ENCODE data around the gene KCMF1.

KCMF1 gene

GRCh38 chr2:84969511-84970209 lies 1.3 kb upstream of the KCMF1 start:
- no peak for TF ChIP-seq CTCF (IDR thresholded peaks at IDR 0.05; ENCODE audit: borderline replicate concordance, insufficient read depth, low read depth, low read length)
- peak overlapping the region; percentile 75 for H3K4me3 ChIP-seq (ENCODE audit: low read depth, low read length)

- no peak for TF ChIP-seq CTCF (IDR thresholded peaks at IDR 0.05; ENCODE audit: borderline replicate concordance, insufficient read depth, low read depth, low read length)
- H3K4me3 ChIP-seq (ENCODE audit: low read depth, low read length) = peak overlapping the region; percentile 75
Measured at GRCh38 chr2:84970210-84970867, 622 bp upstream of the KCMF1 start.

GRCh38 chr2:84971510-84972206 lies 697 bp downstream of the KCMF1 start:
- peak overlapping the region; percentile 73 for H3K4me3 ChIP-seq (ENCODE audit: low read depth, low read length)
- no peak for TF ChIP-seq CTCF (IDR thresholded peaks at IDR 0.05; ENCODE audit: borderline replicate concordance, insufficient read depth, low read depth, low read length)

GRCh38 chr2:84972207-84972783 lies 1.3 kb downstream of the KCMF1 start:
- no peak for TF ChIP-seq CTCF (IDR thresholded peaks at IDR 0.05; ENCODE audit: borderline replicate concordance, insufficient read depth, low read depth, low read length)

GRCh38 chr2:84972932-84973331 lies 2.0 kb downstream of the KCMF1 start:
- no peak overlapping the region for H3K4me3 ChIP-seq (ENCODE audit: low read depth, low read length)
- TF ChIP-seq CTCF (IDR thresholded peaks at IDR 0.05; ENCODE audit: borderline replicate concordance, insufficient read depth, low read depth, low read length) = no peak

More at GRCh38 chr2:84972207-84972783, 1.3 kb downstream of the KCMF1 start:
- H3K4me3 ChIP-seq (ENCODE audit: low read depth, low read length) = peak overlapping the region; percentile 73

- no peak overlapping the region for H3K4me3 ChIP-seq (ENCODE audit: low read depth, low read length)
- no peak for TF ChIP-seq CTCF (IDR thresholded peaks at IDR 0.05; ENCODE audit: borderline replicate concordance, insufficient read depth, low read depth, low read length)
Measured at GRCh38 chr2:84980263-84980983, 9.5 kb downstream of the KCMF1 start.
